ENCODE data around the gene NHS.
"Not testable (repeated sequence)": the region's sequence is repeated elsewhere in the genome, so short reads cannot be mapped to it uniquely, and the experiment has no call there.

Gene NHS

GRCh38 chrX:17553961-17554482, 179.0 kb downstream of the NHS start:
- no peak for DNase-seq

- DNase-seq, result no peak
These were observed 179.9 kb downstream of the NHS start for GRCh38 chrX:17554914-17555313.

GRCh38 chrX:17555846-17556245, 180.8 kb downstream of the NHS start:
- DNase-seq, result no peak

GRCh38 chrX:17559728-17560379, 184.9 kb downstream of the NHS start:
- no peak for DNase-seq

- no peak for DNase-seq
These were observed 185.4 kb downstream of the NHS start for GRCh38 chrX:17560385-17560784.

- DNase-seq, result no peak
These were observed 188.1 kb downstream of the NHS start for GRCh38 chrX:17563076-17563475.

- no peak for DNase-seq
These were observed 188.5 kb downstream of the NHS start for GRCh38 chrX:17563515-17563914.

GRCh38 chrX:17564689-17565409, 189.8 kb downstream of the NHS start:
- no peak for DNase-seq

GRCh38 chrX:17566740-17567139, 191.7 kb downstream of the NHS start:
- DNase-seq, result no peak

- DNase-seq, result no peak
These were observed 192.2 kb downstream of the NHS start for GRCh38 chrX:17567187-17567586.

- DNase-seq, result no peak
These were observed 192.8 kb downstream of the NHS start for GRCh38 chrX:17567821-17568220.

GRCh38 chrX:17568804-17569203, 193.8 kb downstream of the NHS start:
- DNase-seq, result not testable (repeated sequence)

- DNase-seq, result no peak
These were observed 204.0 kb downstream of the NHS start for GRCh38 chrX:17579026-17579425.

GRCh38 chrX:17580539-17581152, 205.6 kb downstream of the NHS start:
- no peak for DNase-seq

- DNase-seq, result no peak
These were observed 206.6 kb downstream of the NHS start for GRCh38 chrX:17581641-17582040.

GRCh38 chrX:17584248-17584681, 209.3 kb downstream of the NHS start:
- DNase-seq, result no peak

GRCh38 chrX:17585006-17585405, 210.0 kb downstream of the NHS start:
- DNase-seq, result no peak

- DNase-seq, result no peak
These were observed 212.4 kb downstream of the NHS start for GRCh38 chrX:17587366-17587765.

- no peak for DNase-seq
These were observed 213.3 kb downstream of the NHS start for GRCh38 chrX:17588303-17588702.

GRCh38 chrX:17590892-17591740, 216.1 kb downstream of the NHS start:
- DNase-seq, result no peak

- no peak for DNase-seq
These were observed 216.7 kb downstream of the NHS start for GRCh38 chrX:17591741-17592110.

- DNase-seq, result no peak
These were observed 217.1 kb downstream of the NHS start for GRCh38 chrX:17592117-17592516.

- no peak for DNase-seq
These were observed 219.7 kb downstream of the NHS start for GRCh38 chrX:17594693-17595092.
